HPDE6-E6E7 (cell line): ENCODE data around the gene SMARCD3.

Experiments used
- DNase-seq: peaks from one replicate; pipeline ENCODE4 v3.0.0; 2011; ENCODE audit warnings: missing footprints; ENCODE audit errors: extremely low spot score

Gene SMARCD3

GRCh38 chr7:151272877-151273276 lies 24.4 kb upstream of the SMARCD3 start:
- no peak for DNase-seq

- DNase-seq: no peak
Observed at GRCh38 chr7:151272405-151272804, 23.9 kb upstream of the SMARCD3 start.

- DNase-seq: no peak
Observed at GRCh38 chr7:151271699-151272355, 23.3 kb upstream of the SMARCD3 start.

- no peak for DNase-seq
Observed at GRCh38 chr7:151269511-151269910, 21.0 kb upstream of the SMARCD3 start.

GRCh38 chr7:151265351-151265931 lies 16.9 kb upstream of the SMARCD3 start:
- no peak for DNase-seq

GRCh38 chr7:151264615-151265014 lies 16.1 kb upstream of the SMARCD3 start:
- no peak for DNase-seq

GRCh38 chr7:151261529-151261928 lies 13.0 kb upstream of the SMARCD3 start:
- no peak for DNase-seq

- DNase-seq: no peak
Observed at GRCh38 chr7:151260883-151261282, 12.4 kb upstream of the SMARCD3 start.

GRCh38 chr7:151260471-151260870 lies 12.0 kb upstream of the SMARCD3 start:
- DNase-seq: no peak

- no peak for DNase-seq
Observed at GRCh38 chr7:151257990-151258389, 9.5 kb upstream of the SMARCD3 start.

- no peak for DNase-seq
Observed at GRCh38 chr7:151256410-151257045, 8.0 kb upstream of the SMARCD3 start.

- DNase-seq: no peak
Observed at GRCh38 chr7:151255390-151255789, 6.9 kb upstream of the SMARCD3 start.

- no peak for DNase-seq
Observed at GRCh38 chr7:151254851-151255250, 6.4 kb upstream of the SMARCD3 start.

- DNase-seq: no peak
Observed at GRCh38 chr7:151254316-151254715, 5.8 kb upstream of the SMARCD3 start.

GRCh38 chr7:151252961-151253711 lies 4.6 kb upstream of the SMARCD3 start:
- no peak for DNase-seq

- DNase-seq: no peak
Observed at GRCh38 chr7:151252561-151252835, 4.0 kb upstream of the SMARCD3 start.

- DNase-seq: no peak
Observed at GRCh38 chr7:151251689-151252560, 3.4 kb upstream of the SMARCD3 start.

- no peak for DNase-seq
Observed at GRCh38 chr7:151251328-151251688, 2.8 kb upstream of the SMARCD3 start.

- DNase-seq: no peak
Observed at GRCh38 chr7:151250181-151251132, 2.0 kb upstream of the SMARCD3 start.

GRCh38 chr7:151249732-151250072 lies 1.2 kb upstream of the SMARCD3 start:
- no peak for DNase-seq
